ENCODE results near the gene P2RX3. TPM values are rescaled to one million over a fixed set of nuclear protein-coding genes. Genes with fewer than 3 reads are reported as not detected.

The P2RX3 gene
- total RNA-seq, 2 donors from 2014 or later, result not detected

GRCh38 chr11:57325735-57326048 is 12.5 kb upstream of the P2RX3 start:
- no peak for TF ChIP-seq CTCF (conservative IDR thresholded peaks at IDR 0.05)

GRCh38 chr11:57327721-57328120 is 10.4 kb upstream of the P2RX3 start:
- Histone ChIP-seq H3K9ac (ENCODE audit: extremely low read depth, low read length, poor library complexity, severe bottlenecking) (no peak overlapping the region), H3K27ac (ENCODE audit: low read depth, low read length) (no peak overlapping the region), H3K4me1 (ENCODE audit: control insufficient read depth, insufficient read depth, low read length) (peaks cover 17% of the 10 kb centered on the region), H3K36me3 (ENCODE audit: control insufficient read depth, insufficient read depth, low read length) (peaks cover 71% of the 10 kb centered on the region), H3K4me3 (ENCODE audit: low read length) (no peak overlapping the region), H3K27me3 (ENCODE audit: control insufficient read depth, insufficient read depth, low read length, poor library complexity, severe bottlenecking) (no peaks in the 10 kb centered on the region), H3K9me3 (ENCODE audit: control insufficient read depth, low read length) (no peaks in the 10 kb centered on the region)
- no peaks in the 10 kb centered on the region for H3K27me3 Mint-ChIP-seq (ENCODE audit: insufficient read depth)
- peak overlapping the region; percentile 32 for H3K27ac Mint-ChIP-seq
- no peak overlapping the region for H3K4me3 Mint-ChIP-seq
- peaks cover 19% of the 10 kb centered on the region for H3K4me1 Mint-ChIP-seq
- no peak for TF ChIP-seq CTCF (conservative IDR thresholded peaks at IDR 0.05)
- DNase-seq, result no peak
- H3K36me3 Mint-ChIP-seq (ENCODE audit: low read depth), result peaks cover 67% of the 10 kb centered on the region
- WGBS, 2 experiments (ENCODE audit: insufficient coverage in 1 of 2, insufficient read length in 1 of 2), result 93 to 94% methylated on average over 3 to 5 of the region's 5 CpGs
- H3K9me3 Mint-ChIP-seq, result no peaks in the 10 kb centered on the region

More at GRCh38 chr11:57325735-57326048, 12.5 kb upstream of the P2RX3 start:
- WGBS, 2 experiments (ENCODE audit: insufficient coverage in 1 of 2, insufficient read length in 1 of 2), result 78% methylated on average over 6 of the region's 6 CpGs; no CpG with 5 or more reads in 1 of the 2 experiments
- Mint-ChIP-seq H3K36me3 (ENCODE audit: low read depth) (peaks cover 51% of the 10 kb centered on the region), H3K4me3 (peak overlapping the region; percentile 84), H3K27ac (peak overlapping the region; percentile 99), H3K9me3 (no peaks in the 10 kb centered on the region), H3K4me1 (peaks cover 29% of the 10 kb centered on the region), H3K27me3 (ENCODE audit: insufficient read depth) (no peaks in the 10 kb centered on the region)
- no peaks in the 10 kb centered on the region for H3K9me3 ChIP-seq (ENCODE audit: control insufficient read depth, low read length)
- peak overlapping the region; percentile 83 for H3K4me3 ChIP-seq (ENCODE audit: low read length)
- peak overlapping the region; percentile 97 for H3K9ac ChIP-seq (ENCODE audit: extremely low read depth, low read length, poor library complexity, severe bottlenecking)
- no peak for DNase-seq
- peaks cover 57% of the 10 kb centered on the region for H3K36me3 ChIP-seq (ENCODE audit: control insufficient read depth, insufficient read depth, low read length)
- no peaks in the 10 kb centered on the region for H3K27me3 ChIP-seq (ENCODE audit: control insufficient read depth, insufficient read depth, low read length, poor library complexity, severe bottlenecking)
- H3K27ac ChIP-seq (ENCODE audit: low read depth, low read length), result peak overlapping the region; percentile 99
- peaks cover 26% of the 10 kb centered on the region for H3K4me1 ChIP-seq (ENCODE audit: control insufficient read depth, insufficient read depth, low read length)

GRCh38 chr11:57330029-57330428 is 8.1 kb upstream of the P2RX3 start:
- no peaks in the 10 kb centered on the region for H3K9me3 Mint-ChIP-seq
- 93 to 96% methylated on average over 9 of the region's 9 CpGs for WGBS, 2 experiments (ENCODE audit: insufficient coverage in 1 of 2, insufficient read length in 1 of 2)
- no peak overlapping the region for H3K9ac ChIP-seq (ENCODE audit: extremely low read depth, low read length, poor library complexity, severe bottlenecking)
- H3K27me3 ChIP-seq (ENCODE audit: control insufficient read depth, insufficient read depth, low read length, poor library complexity, severe bottlenecking), result no peaks in the 10 kb centered on the region
- H3K4me1 ChIP-seq (ENCODE audit: control insufficient read depth, insufficient read depth, low read length), result peaks cover 7% of the 10 kb centered on the region
- peaks cover 19% of the 10 kb centered on the region for H3K4me1 Mint-ChIP-seq
- no peaks in the 10 kb centered on the region for H3K27me3 Mint-ChIP-seq (ENCODE audit: insufficient read depth)
- H3K9me3 ChIP-seq (ENCODE audit: control insufficient read depth, low read length), result no peaks in the 10 kb centered on the region
- peaks cover 87% of the 10 kb centered on the region for H3K36me3 ChIP-seq (ENCODE audit: control insufficient read depth, insufficient read depth, low read length)
- peaks cover 84% of the 10 kb centered on the region for H3K36me3 Mint-ChIP-seq (ENCODE audit: low read depth)
- no peak overlapping the region for H3K4me3 Mint-ChIP-seq
- no peak for DNase-seq
- H3K27ac ChIP-seq (ENCODE audit: low read depth, low read length), result no peak overlapping the region
- no peak for TF ChIP-seq CTCF (conservative IDR thresholded peaks at IDR 0.05)
- H3K4me3 ChIP-seq (ENCODE audit: low read length), result no peak overlapping the region
- no peak overlapping the region for H3K27ac Mint-ChIP-seq

Measured in endodermal cell (in vitro differentiated cells).